ENCODE measurements around the gene TIA1. TPM values are rescaled to one million over a fixed set of nuclear protein-coding genes. Genes with fewer than 3 reads are reported as not detected.
"Not testable (repeated sequence)": the region's sequence is repeated elsewhere in the genome, so short reads cannot be mapped to it uniquely, and the experiment has no call there.

The TIA1 gene
- polyA plus RNA-seq, 1 donor = 211 TPM

- not testable (repeated sequence) for H3K27ac ChIP-seq (ENCODE audit: low read length); DNase-seq; H3K9me3 ChIP-seq (ENCODE audit: control insufficient read depth, low read depth, low read length); H3K27me3 ChIP-seq (ENCODE audit: control insufficient read depth, insufficient read depth, low read length); H3K4me3 ChIP-seq (ENCODE audit: low read length); H3K4me1 ChIP-seq (ENCODE audit: control insufficient read depth, insufficient read depth, low read length)
- WGBS (ENCODE audit: insufficient coverage, low lambda C conversion rate) = 100% methylated on average over 1 of the region's 11 CpGs
- H3K36me3 ChIP-seq (ENCODE audit: control insufficient read depth, insufficient read depth, low read length) = peaks cover 33% of the 10 kb centered on the region
Observed at GRCh38 chr2:70169654-70170245, 78.7 kb downstream of the TIA1 start.

GRCh38 chr2:70161069-70161534 is 87.3 kb downstream of the TIA1 start:
- DNase-seq = no peak
- Histone ChIP-seq H3K4me1 (ENCODE audit: control insufficient read depth, insufficient read depth, low read length) (no peaks in the 10 kb centered on the region), H3K36me3 (ENCODE audit: control insufficient read depth, insufficient read depth, low read length) (peaks cover 37% of the 10 kb centered on the region), H3K4me3 (ENCODE audit: low read length) (no peak overlapping the region), H3K27ac (ENCODE audit: low read length) (no peak overlapping the region), H3K27me3 (ENCODE audit: control insufficient read depth, insufficient read depth, low read length) (no peaks in the 10 kb centered on the region), H3K9me3 (ENCODE audit: control insufficient read depth, low read depth, low read length) (no peaks in the 10 kb centered on the region)
- WGBS (ENCODE audit: insufficient coverage, low lambda C conversion rate) = no CpG with 5 or more reads among the region's 2 CpGs

GRCh38 chr2:70160545-70160944 is 87.9 kb downstream of the TIA1 start:
- Histone ChIP-seq H3K9me3 (ENCODE audit: control insufficient read depth, low read depth, low read length) (no peaks in the 10 kb centered on the region), H3K27ac (ENCODE audit: low read length) (no peak overlapping the region), H3K36me3 (ENCODE audit: control insufficient read depth, insufficient read depth, low read length) (peaks cover 35% of the 10 kb centered on the region), H3K4me1 (ENCODE audit: control insufficient read depth, insufficient read depth, low read length) (no peaks in the 10 kb centered on the region), H3K27me3 (ENCODE audit: control insufficient read depth, insufficient read depth, low read length) (no peaks in the 10 kb centered on the region), H3K4me3 (ENCODE audit: low read length) (no peak overlapping the region)
- DNase-seq = no peak
- 94% methylated on average over 5 of the region's 6 CpGs for WGBS (ENCODE audit: insufficient coverage, low lambda C conversion rate)

Other genes with a start within 250 kb of the TIA1 start
- 298 TPM for gene PCBP1, start 161.2 kb downstream of the TIA1 start, polyA plus RNA-seq
- 11.3 TPM for gene C2orf42, start 57.6 kb downstream of the TIA1 start, polyA plus RNA-seq
- 65.7 TPM for gene PCYOX1, start 9.5 kb upstream of the TIA1 start, polyA plus RNA-seq
- gene SNRPG, start 45.1 kb upstream of the TIA1 start, polyA plus RNA-seq = 78.0 TPM
- gene FAM136A, start 53.4 kb upstream of the TIA1 start, polyA plus RNA-seq = 71.0 TPM

All from large intestine (tissue), 3 donors.